ENCODE measurements around the gene DDX20. TPM values are rescaled to one million over a fixed set of nuclear protein-coding genes. Genes with fewer than 3 reads are reported as not detected.

The DDX20 gene
- total and polyA plus RNA-seq, 2 of the 8 experiments (the other 6 are each of a cell fraction or from before 2014, with no cell fraction given), result 7.5 to 24.7 TPM

- no peak overlapping the region for H2BK5ac ChIP-seq (ENCODE audit: low read depth, low read length)
- H3K27ac ChIP-seq (ENCODE audit: low read depth, low read length), result no peak overlapping the region
- H4K91ac ChIP-seq (replicated peaks; ENCODE audit: insufficient read length, low read length), result no peak overlapping the region
- peak overlapping the region in 1 of 4 experiments; percentile 34; a peak in 1 of 7 replicates for H3K9ac ChIP-seq (replicated peaks in 1 of 4; ENCODE audit: extremely low read depth in 1 of 4, low read depth in 3 of 4, low read length in 3 of 4)
- H2AK5ac ChIP-seq (ENCODE audit: low read depth, low read length), result no peak overlapping the region
- H3K9me3 ChIP-seq (ENCODE audit: insufficient read depth in 2 of 2, low read depth in 1 of 2, low read length in 1 of 2), result no peaks in the 10 kb centered on the region
- no peak overlapping the region for H3K4ac ChIP-seq (replicated peaks; ENCODE audit: insufficient read length, low read depth, low read length)
- no peak overlapping the region for H3K4me3 ChIP-seq (ENCODE audit: extremely low read depth in 1 of 4, insufficient read depth in 2 of 4, low read depth in 3 of 4, low read length in 4 of 4)
- FAIRE-seq (peak; percentile 13), DNase-seq (ENCODE audit: low read depth in 1 of 2, low spot score in 2 of 2) (no peak)
- ChIA-PET CTCF (ENCODE audit: partially characterized antibody) (interaction anchor here (0.6 to 5.4 kb wide), 32 partner anchors 8 to 642 kb away, joined by 3 to 65 read pairs (median 4); partner anchors contain the start of gene DDX20), POLR2A (ENCODE audit: partially characterized antibody) (interaction anchor here (1.1 to 4.9 kb wide), 3 partner anchors 11 to 261 kb away, joined by 3 to 26 read pairs (median 5); partner anchors contain the start of gene DDX20)
- H3K36me3 ChIP-seq (ENCODE audit: control insufficient read depth in 2 of 4, insufficient read depth in 4 of 4, low read length in 3 of 4), result peaks cover 2 to 40% (median 22%) of the 10 kb centered on the region in 4 experiments; a peak in 7 of 8 replicates
- H3K79me1 ChIP-seq (ENCODE audit: low read depth, low read length), result no peaks in the 10 kb centered on the region; the same call in 1 of the 2 replicates
- no peaks in the 10 kb centered on the region for H3K27me3 ChIP-seq (replicated peaks in 1 of 4; ENCODE audit: control insufficient read depth in 3 of 4, extremely low read depth in 1 of 4, insufficient read depth in 3 of 4, low read length in 3 of 4)
- no peaks in the 10 kb centered on the region for H4K20me1 ChIP-seq (replicated peaks in 1 of 2; ENCODE audit: control insufficient read depth in 1 of 2, insufficient read depth in 2 of 2, low read length in 2 of 2)
- H4K5ac ChIP-seq (ENCODE audit: insufficient read length, low read depth, low read length), result no peak overlapping the region
- TF ChIP-seq POLR2A (IDR thresholded peaks at IDR 0.05; ENCODE audit: control extremely low read depth in 1 of 2, low read depth in 2 of 2, low read length in 2 of 2) (no peak), CTBP2 (IDR thresholded peaks at IDR 0.05; ENCODE audit: borderline replicate concordance, insufficient read depth, insufficient read length, low read length) (no peak), CBX8 (IDR thresholded peaks at IDR 0.05; ENCODE audit: borderline replicate concordance, low read depth, low read length) (no peak), TEAD4 (IDR thresholded peaks at IDR 0.05; ENCODE audit: low read depth, low read length) (no peak)
- H2BK20ac ChIP-seq (ENCODE audit: low read length), result no peak overlapping the region
- H3K14ac ChIP-seq (ENCODE audit: insufficient read length), result no peak overlapping the region
- no peaks in the 10 kb centered on the region for H3K4me1 ChIP-seq (replicated peaks in 1 of 4; ENCODE audit: control insufficient read depth in 3 of 4, insufficient read depth in 4 of 4, low read length in 3 of 4)
- no peak overlapping the region for H2BK12ac ChIP-seq (ENCODE audit: low read depth, low read length)
- no peaks in the 10 kb centered on the region; the same call in 1 of the 2 replicates for H3K23me2 ChIP-seq (ENCODE audit: low read depth, low read length)
- no peak overlapping the region for H2BK15ac ChIP-seq (ENCODE audit: low read length)
- H2BK120ac ChIP-seq (replicated peaks; ENCODE audit: low read depth, low read length), result no peak overlapping the region
- no peak overlapping the region for H4K8ac ChIP-seq (ENCODE audit: extremely low read depth, insufficient read depth, low read length)
- H3K79me2 ChIP-seq (ENCODE audit: control insufficient read depth in 1 of 2, insufficient read depth in 2 of 2, low read length in 2 of 2), result no peaks in the 10 kb centered on the region
- no peak overlapping the region for H3K4me2 ChIP-seq (ENCODE audit: insufficient read depth in 1 of 2, low read depth in 2 of 2, low read length in 2 of 2)
- no peak overlapping the region for H3K18ac ChIP-seq (ENCODE audit: extremely low read depth, low read length)
- H2AFZ ChIP-seq (ENCODE audit: low read length), result no peak overlapping the region
- no peak overlapping the region for H3K56ac ChIP-seq (replicated peaks; ENCODE audit: insufficient read length, low read depth, low read length)
- H3K23ac ChIP-seq (ENCODE audit: insufficient read length), result no peak overlapping the region
Measured at GRCh38 chr1:111768625-111769024, 12.9 kb downstream of the DDX20 start.
